ENCODE results near the gene DYNLL2. TPM values are rescaled to one million over a fixed set of nuclear protein-coding genes. Genes with fewer than 3 reads are reported as not detected.
"Not testable (repeated sequence)": the region's sequence is repeated elsewhere in the genome, so short reads cannot be mapped to it uniquely, and the experiment has no call there.

Gene DYNLL2
- total RNA-seq, 1 donor from 2014 or later: 19.6 TPM

GRCh38 chr17:58060596-58061191 is 22.5 kb upstream of the DYNLL2 start:
- no peaks in the 10 kb centered on the region for H3K36me3 Mint-ChIP-seq (ENCODE audit: low read depth)
- no peak for TF ChIP-seq CTCF (IDR thresholded peaks at IDR 0.05)
- POLR2A ChIA-PET: no interaction called here
- H3K4me3 Mint-ChIP-seq: no peak overlapping the region
- H3K9me3 Mint-ChIP-seq: no peaks in the 10 kb centered on the region
- ATAC-seq (ENCODE audit: low read depth): no peak
- DNase-seq: no peak
- H3K27ac Mint-ChIP-seq: no peak overlapping the region
- CTCF ChIA-PET: no interaction called here
- no peaks in the 10 kb centered on the region for H3K4me1 Mint-ChIP-seq
- intact Hi-C loops (cut with micrococcal nuclease): no loop called here
- peaks cover 5% of the 10 kb centered on the region for H3K27me3 Mint-ChIP-seq

- H3K36me3 Mint-ChIP-seq (ENCODE audit: low read depth): no peaks in the 10 kb centered on the region
- POLR2A ChIA-PET: no interaction called here
Observed at GRCh38 chr17:58061672-58062071, 21.5 kb upstream of the DYNLL2 start.

GRCh38 chr17:58065238-58065637 is 18.0 kb upstream of the DYNLL2 start:
- ChIA-PET POLR2A (no interaction called here), CTCF (no interaction called here)
- Mint-ChIP-seq H3K4me3 (no peak overlapping the region), H3K36me3 (ENCODE audit: low read depth) (no peaks in the 10 kb centered on the region), H3K9me3 (no peaks in the 10 kb centered on the region), H3K27ac (no peak overlapping the region), H3K4me1 (no peaks in the 10 kb centered on the region), H3K27me3 (peaks cover 11% of the 10 kb centered on the region)
- no peak for DNase-seq
- intact Hi-C loops (cut with micrococcal nuclease): no loop called here
- TF ChIP-seq CTCF (IDR thresholded peaks at IDR 0.05): no peak
- ATAC-seq (ENCODE audit: low read depth): no peak

More at GRCh38 chr17:58061672-58062071, 21.5 kb upstream of the DYNLL2 start:
- peaks cover 5% of the 10 kb centered on the region for H3K27me3 Mint-ChIP-seq
- ATAC-seq (ENCODE audit: low read depth) (no peak), DNase-seq (no peak)
- H3K4me1 Mint-ChIP-seq: no peaks in the 10 kb centered on the region
- CTCF ChIA-PET: no interaction called here
- H3K9me3 Mint-ChIP-seq: no peaks in the 10 kb centered on the region
- H3K4me3 Mint-ChIP-seq: no peak overlapping the region
- intact Hi-C loops (cut with micrococcal nuclease): no loop called here
- no peak overlapping the region for H3K27ac Mint-ChIP-seq
- no peak for TF ChIP-seq CTCF (IDR thresholded peaks at IDR 0.05)

- Mint-ChIP-seq H3K4me3 (no peak overlapping the region), H3K27me3 (peaks cover 18% of the 10 kb centered on the region), H3K4me1 (no peaks in the 10 kb centered on the region), H3K36me3 (ENCODE audit: low read depth) (no peaks in the 10 kb centered on the region), H3K27ac (no peak overlapping the region), H3K9me3 (no peaks in the 10 kb centered on the region)
- DNase-seq (no peak), ATAC-seq (ENCODE audit: low read depth) (no peak)
- no peak for TF ChIP-seq CTCF (IDR thresholded peaks at IDR 0.05)
- ChIA-PET CTCF (no interaction called here), POLR2A (no interaction called here)
- intact Hi-C loops (cut with micrococcal nuclease): no loop called here
Observed at GRCh38 chr17:58066401-58066800, 16.8 kb upstream of the DYNLL2 start.

GRCh38 chr17:58072862-58073261 is 10.4 kb upstream of the DYNLL2 start:
- H3K27me3 Mint-ChIP-seq: peaks cover 33% of the 10 kb centered on the region
- H3K4me1 Mint-ChIP-seq: no peaks in the 10 kb centered on the region
- H3K27ac Mint-ChIP-seq: no peak overlapping the region
- no peaks in the 10 kb centered on the region for H3K36me3 Mint-ChIP-seq (ENCODE audit: low read depth)
- H3K4me3 Mint-ChIP-seq: no peak overlapping the region
- intact Hi-C loops (cut with micrococcal nuclease): no loop called here
- DNase-seq: no peak
- no peak for TF ChIP-seq CTCF (IDR thresholded peaks at IDR 0.05)
- H3K9me3 Mint-ChIP-seq: no peaks in the 10 kb centered on the region
- ChIA-PET POLR2A (no interaction called here), CTCF (no interaction called here)
- no peak for ATAC-seq (ENCODE audit: low read depth)

- H3K36me3 Mint-ChIP-seq (ENCODE audit: low read depth); H3K4me3 Mint-ChIP-seq; CTCF ChIA-PET; DNase-seq; H3K9me3 Mint-ChIP-seq; H3K4me1 Mint-ChIP-seq; ATAC-seq (ENCODE audit: low read depth); intact Hi-C loops (cut with micrococcal nuclease); H3K27ac Mint-ChIP-seq; POLR2A ChIA-PET: not testable (repeated sequence)
- H3K27me3 Mint-ChIP-seq: peaks cover 33% of the 10 kb centered on the region
Observed at GRCh38 chr17:58073266-58073665, 10.0 kb upstream of the DYNLL2 start.

GRCh38 chr17:58074406-58074805 is 8.8 kb upstream of the DYNLL2 start:
- H3K9me3 Mint-ChIP-seq; ATAC-seq (ENCODE audit: low read depth); intact Hi-C loops (cut with micrococcal nuclease); POLR2A ChIA-PET; H3K36me3 Mint-ChIP-seq (ENCODE audit: low read depth); H3K4me1 Mint-ChIP-seq; CTCF ChIA-PET; H3K4me3 Mint-ChIP-seq; DNase-seq; H3K27ac Mint-ChIP-seq: not testable (repeated sequence)
- peaks cover 32% of the 10 kb centered on the region for H3K27me3 Mint-ChIP-seq
